GM11168 (cell line): ENCODE measurements around the gene BCKDK.
"Not testable (repeated sequence)": the region's sequence is repeated elsewhere in the genome, so short reads cannot be mapped to it uniquely, and the experiment has no call there.

Experiments used
- in situ Hi-C: fragments of 300-500 bp; cut with MboI; formaldehyde crosslinking; loops from one replicate; pipeline ENCODE4 v1.12.0; 2022; ENCODE audit warnings: low sequenced_read_pairs; ENCODE audit not compliant: unreplicated experiment

BCKDK gene

GRCh38 chr16:31093132-31093703 is 15.0 kb upstream of the BCKDK start:
- in situ Hi-C loops, result no loop called here

DNA sequence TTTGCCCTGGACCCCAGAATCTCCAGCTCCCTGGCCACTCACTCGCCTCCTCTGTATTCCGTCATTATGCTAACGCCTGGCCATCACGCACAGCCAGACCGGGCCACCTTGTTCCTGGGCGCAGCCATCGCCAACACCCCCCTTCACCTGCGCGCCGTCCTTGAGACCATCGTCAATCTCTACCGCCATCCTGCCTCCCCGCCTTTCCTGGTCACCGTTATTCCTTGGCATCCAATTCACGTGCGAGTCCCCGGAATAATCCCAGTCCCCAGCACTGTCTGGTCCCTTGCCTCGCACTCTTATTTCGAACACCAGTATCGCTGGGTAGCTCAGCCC is 14.1 kb upstream of the BCKDK start:
- in situ Hi-C loops, result no loop called here

DNA sequence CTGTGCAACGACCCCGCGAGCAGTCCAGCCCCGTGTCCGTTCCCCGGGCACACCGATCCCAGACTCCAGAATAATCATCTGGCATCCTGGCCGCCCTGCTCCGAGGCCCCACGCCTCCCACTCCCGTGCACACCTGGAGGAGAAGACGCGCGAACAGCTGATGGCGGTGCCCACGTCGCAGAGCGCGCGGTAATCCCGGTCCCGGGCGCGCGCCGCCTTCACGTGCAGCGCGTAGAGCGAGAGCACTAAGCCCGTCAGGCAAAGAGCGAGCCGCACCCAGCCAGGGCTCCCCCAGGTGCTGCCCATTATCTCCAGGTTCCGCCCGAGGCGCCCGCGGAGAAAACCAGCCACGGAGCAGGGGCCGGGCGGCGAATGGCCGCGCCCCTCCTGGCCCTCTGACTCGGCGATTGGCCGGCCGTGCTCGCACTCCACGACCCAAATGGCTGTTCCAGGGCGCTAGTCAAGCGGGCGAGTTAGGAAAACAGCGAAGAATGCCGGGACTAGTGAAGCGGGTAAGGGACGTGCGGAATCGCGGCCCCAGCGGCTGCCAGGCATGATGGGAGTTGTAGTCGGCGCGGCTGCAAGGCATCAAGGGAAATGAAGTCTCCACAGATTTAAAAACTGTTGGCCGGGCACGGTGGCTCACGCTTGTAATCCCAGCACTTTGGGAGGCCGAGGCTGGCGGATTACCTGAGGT is 13.6 kb upstream of the BCKDK start, which contains the start of gene VKORC1:
Gene VKORC1, minus strand, starts transcription at position 374 of the 697 bp plus-strand sequence. Its CDS starts 68 bp downstream, at position 306.
- in situ Hi-C loops, result no loop called here

- in situ Hi-C loops, result no loop called here
These were observed 8.1 kb upstream of the BCKDK start for GRCh38 chr16:31099860-31100638.

- in situ Hi-C loops, result not testable (repeated sequence)
These were observed 7.1 kb upstream of the BCKDK start for GRCh38 chr16:31100876-31101641.

GRCh38 chr16:31105677-31106213 is 2.4 kb upstream of the BCKDK start:
- in situ Hi-C loops, result no loop called here

- in situ Hi-C loops, result no loop called here
These were observed 1.4 kb upstream of the BCKDK start for GRCh38 chr16:31106509-31107464.

GRCh38 chr16:31107465-31107867 is 720 bp upstream of the BCKDK start:
- in situ Hi-C loops, result no loop called here

- in situ Hi-C loops, result no loop called here
These were observed 790 bp downstream of the BCKDK start for GRCh38 chr16:31108794-31109558.

DNA sequence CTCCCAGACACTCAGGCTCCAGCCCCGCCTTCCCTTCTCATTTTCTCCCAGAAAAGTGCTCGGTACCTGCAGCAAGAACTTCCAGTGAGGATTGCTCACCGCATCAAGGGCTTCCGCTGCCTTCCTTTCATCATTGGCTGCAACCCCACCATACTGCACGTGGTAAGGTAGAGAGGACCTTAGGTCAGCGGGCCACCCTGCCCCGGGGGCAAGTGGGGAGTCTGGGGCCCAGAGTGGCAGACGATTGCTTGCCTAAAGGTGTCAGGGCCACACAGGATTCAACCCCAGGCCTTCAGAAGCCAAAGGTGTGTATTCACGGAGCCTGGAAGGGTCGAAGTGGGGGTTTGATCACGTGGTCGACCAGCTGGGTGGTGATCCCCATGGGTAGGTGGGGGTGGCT is 1.4 kb downstream of the BCKDK start:
- in situ Hi-C loops, result no loop called here

- in situ Hi-C loops, result no loop called here
These were observed 2.2 kb downstream of the BCKDK start for GRCh38 chr16:31110106-31111034.

GRCh38 chr16:31111881-31112466 is 3.8 kb downstream of the BCKDK start:
- in situ Hi-C loops, result no loop called here

DNA sequence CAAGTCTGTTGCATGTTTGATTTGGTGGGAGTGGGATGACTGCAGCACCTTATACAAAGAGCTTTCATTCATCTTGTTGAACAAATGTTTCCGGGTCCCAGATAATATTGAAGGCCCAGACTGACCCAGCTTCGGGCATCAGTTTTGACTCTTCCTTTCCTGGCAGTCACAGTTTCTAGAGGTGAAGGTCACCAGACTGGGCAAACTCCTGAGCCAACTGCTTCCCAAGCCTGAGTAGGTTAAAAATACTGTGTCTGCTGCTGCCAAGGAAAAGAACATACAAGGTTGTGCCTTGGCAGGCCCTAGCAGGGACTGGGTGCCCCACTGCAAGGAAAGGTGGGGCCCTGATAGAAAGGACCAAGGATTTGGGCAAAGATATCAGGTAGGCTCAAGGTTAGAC is 4.5 kb downstream of the BCKDK start:
- in situ Hi-C loops, result no loop called here

DNA sequence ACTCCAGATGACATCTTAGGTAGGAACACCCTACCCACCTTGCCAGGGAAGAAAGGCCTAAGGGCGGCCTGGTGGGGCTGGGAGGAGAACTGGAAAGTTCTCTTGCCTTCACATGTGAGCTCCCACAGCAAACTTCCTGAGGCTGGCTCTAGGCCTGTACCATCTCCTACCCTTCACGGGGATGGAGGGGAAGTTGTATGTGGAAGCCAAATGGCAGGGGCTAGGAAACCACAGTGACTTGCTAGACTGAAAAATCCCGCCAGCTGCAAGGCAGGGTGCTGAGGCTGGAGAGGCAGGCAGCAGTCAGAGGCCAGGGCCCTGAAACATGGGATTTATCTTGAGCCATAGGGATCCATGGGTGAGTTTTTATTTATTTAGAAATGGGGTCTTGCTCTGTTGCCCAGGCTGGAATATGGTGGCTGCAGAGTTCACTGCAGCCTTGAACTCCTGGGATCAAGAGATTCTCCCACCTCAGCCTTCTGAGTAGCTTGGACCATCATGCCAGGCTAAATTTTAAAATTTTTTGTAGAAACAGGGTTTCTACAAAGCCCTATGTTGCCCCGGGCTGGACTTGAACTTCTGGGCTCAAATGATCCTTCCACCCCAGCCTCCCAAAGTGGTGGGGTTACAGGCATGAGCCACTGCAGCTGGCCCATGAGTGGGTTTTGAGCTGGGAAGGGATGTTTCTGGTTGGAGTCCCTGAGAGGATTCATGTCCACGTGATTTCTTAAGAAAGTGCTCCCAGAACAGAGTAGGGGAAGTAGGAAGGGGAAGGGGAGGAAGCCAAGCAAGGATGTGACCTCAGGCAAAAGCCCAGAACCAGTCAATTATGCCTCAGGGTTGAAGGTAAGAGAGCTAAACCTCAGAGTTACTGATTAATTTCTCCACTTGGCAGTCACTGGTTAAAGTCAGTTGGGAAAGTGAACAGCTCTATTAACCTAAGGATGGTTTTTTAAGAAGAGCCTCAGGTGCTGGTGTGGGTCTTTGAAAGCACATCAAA is 5.2 kb downstream of the BCKDK start:
- in situ Hi-C loops, result no loop called here

GRCh38 chr16:31114468-31114867 is 6.3 kb downstream of the BCKDK start:
- in situ Hi-C loops, result no loop called here
